HCT116 (cell line): Measurements from ENCODE around the gene DOCK3. TPM values are rescaled to one million over a fixed set of nuclear protein-coding genes. Genes with fewer than 3 reads are reported as not detected.

Experiments
- ATAC-seq: fragments of 200-7000 bp; cut with Tn5 transposase; 2 replicates; pipeline ENCODE4 v1.9.1; 2020; ENCODE audit warnings: mild to moderate bottlenecking, moderate library complexity
- BruUV-seq: library from RNA; stranded (reverse); fragments of 400-500 nt; replicated peaks from 2 replicates; lab custom pipeline; 2021; lab: Mats Ljungman, UMichigan
- CTCF ChIA-PET: fragments of 300-600 bp; sonication (Branson Sonifier 250); formaldehyde crosslinking; loops from one replicate; lab custom pipeline; 2021; ENCODE audit warnings: antibody characterized with exemption; lab: Charles Lee
- POLR2A ChIA-PET: fragments of 300-600, 350-600 bp; sonication (Branson Sonifier 250); formaldehyde crosslinking; loops from one replicate; lab custom pipeline; 2021; ENCODE audit warnings: antibody characterized with exemption; lab: Charles Lee
- RAD21 ChIA-PET, 2 experiments: fragments of 300-600 bp; sonication (Branson Sonifier 250); formaldehyde crosslinking; loops; one replicate each; lab custom pipeline; 2023; ENCODE audit warnings: low total read pairs in 2 of 2; ENCODE audit not compliant: uncharacterized antibody in 2 of 2, unreplicated experiment in 2 of 2, low non-redundant PET in 1 of 2; lab: Charles Lee
- DNase-seq: peaks from one replicate; pipeline ENCODE4 v3.0.0-alpha.2; 2010; ENCODE audit warnings: low read depth, low spot score
- H2AFZ ChIP-seq: fragments of 200-600 bp; shearing (Covaris generic), sonication (generic); 2 replicates; pipeline ENCODE4 v1.6.1; 2017; ENCODE audit warnings: low read depth, mixed run types, mixed read lengths, antibody characterized with exemption, low read length; ENCODE audit not compliant: poor library complexity, severe bottlenecking
- H3K27ac ChIP-seq: 2 replicates; pipeline ENCODE4 v1.5.1; 2012; ENCODE audit warnings: low read depth, low read length
- H3K27me3 ChIP-seq: fragments of 200-600 bp; sonication (generic); 2 replicates; pipeline ENCODE4 v1.6.1; 2016; ENCODE audit warnings: mixed run types, low read length, mixed read lengths; ENCODE audit not compliant: insufficient read depth
- H3K36me3 ChIP-seq, 2 experiments: fragments of 200-500 bp in 1 of 2; fragments of 200-600 bp in 1 of 2; sonication (Bioruptor generic) in 1 of 2; sonication (generic) in 1 of 2; 2 replicates each; pipeline versions ENCODE4 v1.5.1 to v1.6.1; 2014 to 2016; ENCODE audit warnings: low read length in 2 of 2, inconsistent platforms in 1 of 2, mixed read lengths in 1 of 2, mixed run types in 1 of 2; ENCODE audit not compliant: insufficient read depth in 2 of 2, control insufficient read depth in 1 of 2
- H3K4me1 ChIP-seq, 2 experiments: fragments of 200-600 bp in 1 of 2; sonication (generic) in 1 of 2; 2 replicates each; pipeline versions ENCODE4 v1.5.1 to v1.6.1; 2012 to 2017; ENCODE audit warnings: low read length in 2 of 2, inconsistent platforms in 1 of 2, mild to moderate bottlenecking in 1 of 2, mixed read lengths in 1 of 2, mixed run types in 1 of 2, moderate library complexity in 1 of 2; ENCODE audit not compliant: insufficient read depth in 2 of 2, control insufficient read depth in 1 of 2
- H3K4me2 ChIP-seq: fragments of 200-600 bp; sonication (generic); 2 replicates; pipeline ENCODE4 v1.6.1; 2017; ENCODE audit warnings: mixed run types, low read length, mixed read lengths
- H3K4me3 ChIP-seq, 2 experiments: fragments of 200-600 bp in 1 of 2; sonication (generic) in 1 of 2; replicated peaks in 1 of 2; 2 replicates each; pipeline ENCODE4 v1.5.1; 2011 to 2016; ENCODE audit warnings: low read length in 2 of 2, control low read depth in 1 of 2, low read depth in 1 of 2, mild to moderate bottlenecking in 1 of 2, mixed read lengths in 1 of 2, mixed run types in 1 of 2
- H3K79me2 ChIP-seq: fragments of 200-600 bp; sonication (generic); 2 replicates; pipeline ENCODE4 v1.6.1; 2017; ENCODE audit warnings: mild to moderate bottlenecking, mixed run types, low read length, moderate library complexity, mixed read lengths; ENCODE audit not compliant: insufficient read depth
- H3K9ac ChIP-seq: fragments of 200-600 bp; sonication (generic); 2 replicates; pipeline ENCODE4 v1.6.1; 2016; ENCODE audit warnings: low read length, mixed read lengths
- H3K9me2 ChIP-seq: fragments of 200-600 bp; sonication (generic), shearing (Covaris generic); 2 replicates; pipeline ENCODE4 v1.6.1; 2017; ENCODE audit warnings: mixed run types, mild to moderate bottlenecking, moderate library complexity; ENCODE audit not compliant: insufficient read depth
- H3K9me3 ChIP-seq, 2 experiments: fragments of 200-500 bp in 1 of 2; fragments of 200-600 bp in 1 of 2; sonication (Bioruptor generic) in 1 of 2; sonication (generic) in 1 of 2; 2 replicates each; pipeline ENCODE4 v1.6.1; 2014 to 2017; ENCODE audit warnings: low read length in 2 of 2, mixed read lengths in 2 of 2, inconsistent platforms in 1 of 2, low read depth in 1 of 2, mild to moderate bottlenecking in 1 of 2, mixed run types in 1 of 2, moderate library complexity in 1 of 2; ENCODE audit not compliant: control insufficient read depth in 1 of 2, insufficient read depth in 1 of 2
- H4K20me1 ChIP-seq: fragments of 200-600 bp; sonication (generic), shearing (Covaris generic); 2 replicates; pipeline ENCODE4 v1.6.1; 2017; ENCODE audit warnings: mixed run types, mild to moderate bottlenecking, moderate library complexity; ENCODE audit not compliant: insufficient read depth
- EZH2phosphoT487 ChIP-seq: fragments of 200-600 bp; IDR thresholded peaks from 2 replicates; pipeline ENCODE4 v1.6.1; 2018; ENCODE audit warnings: antibody characterized with exemption, borderline replicate concordance
- FOSL1 ChIP-seq: IDR thresholded peaks from 2 replicates; pipeline ENCODE4 v1.6.1; 2012; ENCODE audit warnings: low read depth
- POLR2A ChIP-seq: IDR thresholded peaks from 2 replicates; pipeline ENCODE4 v1.7.0; 2011; ENCODE audit warnings: borderline replicate concordance; ENCODE audit not compliant: insufficient read depth, insufficient read length; ENCODE audit errors: extremely low read depth
- SIN3A ChIP-seq: IDR thresholded peaks from 2 replicates; pipeline ENCODE4 v1.6.1; 2012; ENCODE audit warnings: low read depth
- SP1 ChIP-seq: IDR thresholded peaks from 2 replicates; pipeline ENCODE4 v1.6.1; 2012; ENCODE audit warnings: low read depth
- SRF ChIP-seq: IDR thresholded peaks from 2 replicates; pipeline ENCODE4 v1.6.1; 2012; ENCODE audit warnings: low read depth
- TCF7L2 ChIP-seq: IDR thresholded peaks from 2 replicates; pipeline ENCODE4 v1.7.0; 2011; ENCODE audit warnings: borderline replicate concordance, inconsistent platforms; ENCODE audit not compliant: insufficient read depth, insufficient read length; ENCODE audit errors: extremely low read depth
- YY1 ChIP-seq: IDR thresholded peaks from 2 replicates; pipeline ENCODE4 v1.6.1; 2011; ENCODE audit warnings: low read length, low read depth, moderate library complexity, mild to moderate bottlenecking; ENCODE audit not compliant: insufficient replicate concordance; ENCODE audit errors: extremely low read depth
- ZFX ChIP-seq: fragments of 450-650 bp; IDR thresholded peaks from 2 replicates; pipeline ENCODE4 v1.6.1; 2017
- ZNF274 ChIP-seq: fragments of 200-500 bp; sonication (Bioruptor generic); IDR thresholded peaks from 2 replicates; pipeline ENCODE4 v1.6.1; 2014; ENCODE audit warnings: mild to moderate bottlenecking, low read depth, low read length, inconsistent platforms
- intact Hi-C: fragments of 100-400 bp; cut with micrococcal nuclease; formaldehyde crosslinking; loops from 2 replicates; pipeline ENCODE4 v1.10.0; 2022
- total RNA-seq: library from RNA; stranded (reverse); gene quantifications from one replicate; pipeline ENCODE4 v1.2.1, GENCODE V29; 2021; ENCODE audit not compliant: unreplicated experiment
- TF ChIP-seq, protein P1 (sequence below): IDR thresholded peaks from 2 replicates; pipeline ENCODE4 v1.6.1; 2012; ENCODE audit warnings: low read depth
- TF ChIP-seq, protein P2 (sequence below): IDR thresholded peaks from 2 replicates; pipeline ENCODE4 v1.6.1; 2012

The DOCK3 gene
- total RNA-seq, 1 experiment from 2014 or later: 4.2 TPM

DNA sequence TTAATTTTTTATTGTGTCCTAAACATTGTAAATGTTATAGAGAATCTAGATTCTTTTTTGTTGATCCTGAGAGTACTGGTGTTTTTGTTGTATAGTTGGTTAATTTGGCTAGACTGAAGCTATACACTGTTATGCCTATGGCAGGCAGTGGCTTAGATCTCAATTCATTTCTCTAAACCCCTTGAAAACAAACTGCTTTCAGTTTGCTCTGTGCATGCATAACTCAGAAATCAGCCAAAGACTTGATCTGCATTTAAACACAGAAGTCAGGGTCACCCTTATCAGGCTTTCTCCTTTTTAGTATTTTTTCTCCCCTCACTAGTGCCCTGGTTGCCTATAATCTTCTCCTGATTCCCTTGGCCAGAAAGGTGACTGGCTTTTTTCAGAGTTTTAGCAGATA lies 360.9 kb downstream of the DOCK3 start:
- Histone ChIP-seq H3K9me2 (no peaks in the 10 kb centered on the region), H3K4me3 (no peak overlapping the region), H3K27ac (no peak overlapping the region), H4K20me1 (no peaks in the 10 kb centered on the region), H3K9me3 (no peaks in the 10 kb centered on the region), H3K9ac (no peak overlapping the region), H3K4me1 (no peaks in the 10 kb centered on the region), H3K36me3 (no peaks in the 10 kb centered on the region), H3K4me2 (no peak overlapping the region), H2AFZ (no peak overlapping the region), H3K27me3 (no peaks in the 10 kb centered on the region), H3K79me2 (no peaks in the 10 kb centered on the region)
- ChIA-PET POLR2A (no interaction called here), RAD21 (no interaction called here), CTCF (no interaction called here)
- DNase-seq (no peak), ATAC-seq (no peak)
- no peak for TF ChIP-seq ZFX
- no peak for TF ChIP-seq SRF
- TF ChIP-seq EZH2phosphoT487: no peak
- no peak for TF ChIP-seq FOSL1
- TF ChIP-seq, protein P1, sequence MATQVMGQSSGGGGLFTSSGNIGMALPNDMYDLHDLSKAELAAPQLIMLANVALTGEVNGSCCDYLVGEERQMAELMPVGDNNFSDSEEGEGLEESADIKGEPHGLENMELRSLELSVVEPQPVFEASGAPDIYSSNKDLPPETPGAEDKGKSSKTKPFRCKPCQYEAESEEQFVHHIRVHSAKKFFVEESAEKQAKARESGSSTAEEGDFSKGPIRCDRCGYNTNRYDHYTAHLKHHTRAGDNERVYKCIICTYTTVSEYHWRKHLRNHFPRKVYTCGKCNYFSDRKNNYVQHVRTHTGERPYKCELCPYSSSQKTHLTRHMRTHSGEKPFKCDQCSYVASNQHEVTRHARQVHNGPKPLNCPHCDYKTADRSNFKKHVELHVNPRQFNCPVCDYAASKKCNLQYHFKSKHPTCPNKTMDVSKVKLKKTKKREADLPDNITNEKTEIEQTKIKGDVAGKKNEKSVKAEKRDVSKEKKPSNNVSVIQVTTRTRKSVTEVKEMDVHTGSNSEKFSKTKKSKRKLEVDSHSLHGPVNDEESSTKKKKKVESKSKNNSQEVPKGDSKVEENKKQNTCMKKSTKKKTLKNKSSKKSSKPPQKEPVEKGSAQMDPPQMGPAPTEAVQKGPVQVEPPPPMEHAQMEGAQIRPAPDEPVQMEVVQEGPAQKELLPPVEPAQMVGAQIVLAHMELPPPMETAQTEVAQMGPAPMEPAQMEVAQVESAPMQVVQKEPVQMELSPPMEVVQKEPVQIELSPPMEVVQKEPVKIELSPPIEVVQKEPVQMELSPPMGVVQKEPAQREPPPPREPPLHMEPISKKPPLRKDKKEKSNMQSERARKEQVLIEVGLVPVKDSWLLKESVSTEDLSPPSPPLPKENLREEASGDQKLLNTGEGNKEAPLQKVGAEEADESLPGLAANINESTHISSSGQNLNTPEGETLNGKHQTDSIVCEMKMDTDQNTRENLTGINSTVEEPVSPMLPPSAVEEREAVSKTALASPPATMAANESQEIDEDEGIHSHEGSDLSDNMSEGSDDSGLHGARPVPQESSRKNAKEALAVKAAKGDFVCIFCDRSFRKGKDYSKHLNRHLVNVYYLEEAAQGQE: no peak
- TF ChIP-seq SP1: no peak
- BruUV-seq: no TSS peak
- intact Hi-C loops: no loop called here

DNA sequence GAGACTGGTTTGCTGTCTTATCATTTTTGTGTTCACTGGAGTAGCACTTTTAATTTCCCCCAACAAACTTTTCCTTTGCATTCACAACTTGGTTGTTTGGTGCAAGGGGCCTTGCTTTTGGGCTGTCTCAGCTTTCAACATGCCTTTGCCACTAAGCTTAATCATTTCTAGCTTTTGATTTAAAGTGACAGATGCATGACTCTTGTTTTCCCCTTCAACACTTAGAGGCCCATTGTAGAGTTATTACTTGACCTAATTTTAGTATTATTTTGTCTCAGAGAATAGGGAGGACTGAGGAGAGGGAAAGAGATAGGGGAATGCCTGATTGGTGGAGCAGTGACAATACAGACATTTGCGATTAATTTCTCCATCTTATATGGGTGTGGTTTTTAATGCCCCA lies 370.3 kb downstream of the DOCK3 start:
- DNase-seq: no peak
- H3K9ac ChIP-seq: no peak overlapping the region
- H3K27ac ChIP-seq: no peak overlapping the region
- no peak for ATAC-seq
- intact Hi-C loops: no loop called here
- H3K9me2 ChIP-seq: no peaks in the 10 kb centered on the region
- POLR2A ChIA-PET: no interaction called here
- H3K4me3 ChIP-seq: no peak overlapping the region
- no peaks in the 10 kb centered on the region for H3K79me2 ChIP-seq
- CTCF ChIA-PET: no interaction called here
- BruUV-seq: no TSS peak
- H3K9me3 ChIP-seq: no peaks in the 10 kb centered on the region
- RAD21 ChIA-PET: interaction anchor here in 1 of 2 experiments (0.7 kb wide), 1 partner anchor 100 kb away, joined by 3 read pairs; no protein-coding TSS in a partner anchor
- H4K20me1 ChIP-seq: no peaks in the 10 kb centered on the region
- no peaks in the 10 kb centered on the region for H3K4me1 ChIP-seq
- H3K4me2 ChIP-seq: no peak overlapping the region
- H3K27me3 ChIP-seq: no peaks in the 10 kb centered on the region
- no peak overlapping the region for H2AFZ ChIP-seq
- H3K36me3 ChIP-seq: no peaks in the 10 kb centered on the region
- TF ChIP-seq, protein P2, sequence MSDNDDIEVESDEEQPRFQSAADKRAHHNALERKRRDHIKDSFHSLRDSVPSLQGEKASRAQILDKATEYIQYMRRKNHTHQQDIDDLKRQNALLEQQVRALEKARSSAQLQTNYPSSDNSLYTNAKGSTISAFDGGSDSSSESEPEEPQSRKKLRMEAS: no peak
- TF ChIP-seq POLR2A (no peak), SIN3A (no peak), FOSL1 (no peak), TCF7L2 (no peak), YY1 (no peak), ZNF274 (no peak)
- TF ChIP-seq, protein P1: no peak
